HG03196 (cell line): ENCODE measurements around the gene USP35.
A peak's percentile ranks its signal among the peaks of the same experiment; 100 is the strongest.
"Not testable (repeated sequence)": the region's sequence is repeated elsewhere in the genome, so short reads cannot be mapped to it uniquely, and the experiment has no call there.

Source experiments
- ATAC-seq: cut with Tn5 transposase; IDR thresholded peaks from one replicate; pipeline ENCODE4 v1.9.1; 2021; ENCODE audit not compliant: unreplicated experiment

The USP35 gene

DNA sequence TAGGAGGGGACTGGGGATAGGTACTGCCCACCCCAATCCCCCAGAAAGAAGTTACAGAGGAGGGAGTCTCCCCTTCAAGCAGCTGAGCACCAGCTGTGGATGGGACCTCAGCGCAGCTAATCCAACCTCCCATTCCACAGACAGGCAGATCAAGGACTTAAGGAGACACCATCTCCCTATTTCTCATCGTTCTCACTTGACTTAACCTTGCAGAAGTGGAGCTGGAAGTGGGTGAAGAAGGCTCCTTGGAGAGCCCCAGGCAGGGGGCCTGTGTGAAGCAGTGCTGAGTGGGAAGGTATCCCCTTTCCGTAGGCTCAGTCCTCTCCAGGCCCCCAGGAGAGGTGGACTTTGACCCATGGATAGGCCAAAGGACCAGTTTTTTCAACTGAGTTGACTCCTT, 27.3 kb downstream of the USP35 start:
- ATAC-seq = no peak

DNA sequence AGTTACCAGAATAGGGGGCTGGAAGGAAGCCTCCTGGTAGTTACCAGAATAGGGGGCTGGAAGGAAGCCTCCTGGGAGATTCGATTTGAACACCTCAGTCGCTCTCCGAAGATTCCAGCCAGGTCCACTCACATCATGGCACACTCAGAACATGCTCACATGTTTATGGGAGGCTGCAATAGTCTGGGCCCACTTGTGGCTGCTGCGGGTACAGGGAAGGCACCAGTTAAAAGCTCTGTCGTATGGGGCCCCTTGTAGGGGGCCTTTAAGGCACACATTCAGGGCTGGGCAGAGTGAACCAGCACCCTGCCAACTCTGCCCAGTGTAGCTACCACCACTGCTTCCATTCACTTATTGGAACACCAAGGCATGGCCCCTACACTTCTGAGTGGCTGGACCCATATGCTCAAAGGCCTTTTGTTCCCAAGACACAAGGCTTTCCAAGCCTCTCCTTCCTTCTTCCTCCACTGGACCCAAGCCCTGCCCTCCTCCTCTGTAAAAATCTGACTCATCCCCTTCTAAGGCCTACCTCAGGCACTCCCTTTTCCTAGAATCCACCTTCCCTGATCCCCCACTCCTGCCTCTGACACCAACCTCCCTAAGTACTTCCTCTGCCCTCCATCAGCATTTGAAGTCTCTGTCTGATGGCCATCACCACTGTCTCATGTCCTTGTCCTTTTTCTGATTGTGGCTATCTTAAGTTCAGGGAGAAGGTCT, 28.0 kb downstream of the USP35 start:
- ATAC-seq = no peak

DNA sequence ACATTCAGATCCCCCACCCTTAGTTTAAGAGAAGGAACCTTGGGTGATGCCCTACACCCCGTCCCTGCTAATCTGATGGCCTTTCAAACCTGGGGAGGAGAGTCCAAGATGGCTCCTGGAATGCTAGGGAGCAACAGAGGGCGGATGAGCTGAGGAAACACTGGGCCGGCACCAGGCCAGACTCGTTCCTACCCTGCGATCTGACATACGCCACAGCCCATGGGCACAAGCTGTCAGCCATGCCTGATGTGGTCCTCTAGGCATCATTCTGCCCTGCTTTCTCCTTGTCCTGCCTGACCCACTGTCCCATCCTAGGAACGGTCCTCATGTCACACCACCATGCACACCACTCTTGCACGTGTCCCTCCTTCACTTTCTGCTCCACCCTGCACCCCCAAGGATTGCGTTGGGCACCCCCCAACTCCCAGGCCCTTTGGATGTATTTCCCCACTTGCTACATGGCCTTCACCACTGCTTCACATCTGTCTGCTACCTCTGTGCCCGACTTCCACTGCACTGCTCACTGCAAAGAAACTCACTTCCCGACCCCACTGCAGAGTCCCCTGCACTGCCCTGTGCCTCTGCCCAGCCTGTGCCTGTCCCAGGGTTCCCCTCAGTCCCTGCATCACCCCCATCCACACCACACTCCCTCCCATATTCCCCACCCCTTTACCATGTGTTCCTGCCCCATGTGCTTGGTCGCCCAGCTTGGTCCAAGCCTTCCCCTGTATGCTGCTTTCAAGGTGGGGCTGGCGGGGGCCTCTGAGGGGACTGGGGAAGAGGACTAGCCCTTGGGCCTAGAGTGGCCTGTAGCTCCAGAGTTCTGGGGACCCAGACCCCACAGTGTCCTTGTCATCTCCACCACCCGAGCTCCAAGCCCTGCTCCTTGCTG, 29.2 kb downstream of the USP35 start:
- no peak for ATAC-seq

DNA sequence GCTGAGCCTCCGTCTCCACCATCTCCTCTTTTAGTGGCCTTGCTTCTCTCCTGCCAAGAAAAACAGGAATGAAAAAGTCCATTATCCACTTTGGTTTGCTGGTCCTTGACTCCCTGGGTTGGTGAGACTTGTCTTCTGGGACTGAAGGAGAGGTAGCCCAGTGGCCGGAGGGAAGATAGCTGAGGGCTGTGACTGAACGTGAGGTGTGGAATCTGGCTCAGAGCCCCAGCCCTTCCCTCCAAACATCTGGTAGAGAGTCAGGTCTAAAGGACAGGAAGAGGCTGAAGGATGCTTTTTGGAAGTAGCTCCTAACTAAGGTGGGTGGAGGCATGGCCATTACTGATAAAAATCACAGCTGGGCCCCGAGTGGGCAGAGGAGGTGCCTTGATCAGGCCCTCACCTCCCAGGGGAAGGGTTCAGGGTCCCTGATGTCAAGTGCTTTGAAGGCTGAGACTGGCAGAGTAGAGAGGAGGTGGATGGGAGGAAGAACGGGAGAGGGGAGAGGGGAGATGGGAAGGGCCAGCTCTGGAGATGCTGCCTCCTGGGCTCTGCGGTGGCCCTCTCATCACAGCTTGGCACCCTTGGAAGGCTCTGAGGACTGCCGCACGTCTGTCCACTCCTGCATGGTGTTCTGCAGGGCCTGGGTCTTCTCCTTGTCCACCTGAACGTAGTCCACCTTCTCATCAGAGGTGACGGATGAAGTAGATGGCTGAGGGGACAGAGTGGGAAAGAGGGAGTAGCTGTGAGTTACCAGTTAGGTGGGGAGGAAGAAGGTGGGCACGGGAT, 30.2 kb downstream of the USP35 start:
- no peak for ATAC-seq

DNA sequence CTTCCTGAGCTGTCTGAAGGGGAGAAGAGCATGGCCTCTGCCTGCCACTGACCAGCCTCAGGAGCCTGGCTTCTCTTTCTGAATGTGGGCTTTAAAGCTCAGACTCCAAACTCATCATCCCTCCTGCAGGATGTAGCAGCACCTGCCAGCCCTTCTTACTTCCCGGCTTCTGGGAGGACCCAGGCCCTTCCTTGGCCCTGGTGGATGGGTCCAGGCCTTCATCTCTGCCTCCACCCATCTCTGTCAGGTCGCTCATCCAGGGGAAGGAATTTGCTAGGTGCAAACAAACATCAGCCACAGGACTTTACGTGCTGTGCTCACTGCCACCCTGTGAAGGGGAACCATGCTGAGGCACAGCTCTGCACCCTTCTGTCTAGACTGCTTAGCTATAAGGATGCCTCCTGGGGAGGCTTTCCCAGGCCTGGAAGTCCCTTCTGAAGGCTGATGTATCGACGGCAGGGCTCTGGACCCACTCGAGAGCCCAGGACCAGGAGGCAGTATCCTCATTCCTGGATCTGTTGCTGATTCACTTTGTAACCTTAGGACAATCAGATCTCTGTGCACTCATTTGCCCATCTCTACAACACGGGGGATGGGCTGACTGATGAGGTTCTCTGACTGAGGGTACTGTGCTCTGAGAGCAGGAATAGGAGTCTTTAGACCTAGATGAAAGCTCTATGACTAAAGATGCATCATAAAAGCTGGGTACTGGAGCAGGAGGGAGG, 30.9 kb downstream of the USP35 start:
- no peak for ATAC-seq

DNA sequence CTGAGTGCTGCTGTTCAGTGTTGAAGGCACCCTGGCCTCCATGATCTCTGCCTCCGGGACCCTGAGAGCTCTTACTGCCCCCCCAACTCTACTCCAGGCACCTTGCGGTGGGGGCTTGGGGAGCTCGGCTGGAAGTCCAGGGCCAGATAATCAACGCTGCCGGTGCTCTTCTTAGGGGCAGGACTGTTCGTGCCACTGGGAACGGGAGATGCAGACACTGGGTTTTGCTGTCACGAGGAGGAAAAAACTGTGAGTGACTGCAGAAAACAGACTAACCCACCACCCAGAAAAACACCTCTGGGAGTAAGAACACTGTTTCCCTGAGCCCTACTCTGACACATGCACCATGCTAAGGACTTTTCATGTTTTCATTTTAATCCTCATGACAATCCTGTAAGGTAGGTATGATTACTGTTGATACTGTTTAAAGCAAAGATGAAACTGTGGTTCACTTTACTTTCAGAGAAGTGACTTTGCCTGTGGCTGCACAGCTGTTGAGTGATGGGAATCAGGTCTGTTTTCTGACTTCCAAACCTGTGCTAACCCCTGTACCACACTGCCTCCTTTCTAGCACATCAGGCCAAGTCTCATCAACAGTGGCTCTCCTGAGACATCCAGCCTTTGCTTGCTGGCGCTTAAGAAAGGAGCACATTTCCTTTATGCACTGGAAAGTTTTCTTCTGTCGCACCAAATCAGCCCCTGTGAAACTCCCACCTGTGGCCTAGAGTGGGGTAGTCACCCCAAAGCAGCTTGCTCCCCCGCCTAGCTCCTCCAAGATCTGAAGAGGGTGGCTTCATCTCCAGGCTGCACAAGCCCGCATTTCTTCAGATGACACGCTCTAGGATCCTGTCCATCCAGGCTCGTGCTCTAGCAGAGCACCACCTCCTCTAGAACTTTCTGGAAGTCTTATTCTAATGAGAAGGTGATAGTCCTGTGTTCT, 31.8 kb downstream of the USP35 start:
- ATAC-seq = no peak

DNA sequence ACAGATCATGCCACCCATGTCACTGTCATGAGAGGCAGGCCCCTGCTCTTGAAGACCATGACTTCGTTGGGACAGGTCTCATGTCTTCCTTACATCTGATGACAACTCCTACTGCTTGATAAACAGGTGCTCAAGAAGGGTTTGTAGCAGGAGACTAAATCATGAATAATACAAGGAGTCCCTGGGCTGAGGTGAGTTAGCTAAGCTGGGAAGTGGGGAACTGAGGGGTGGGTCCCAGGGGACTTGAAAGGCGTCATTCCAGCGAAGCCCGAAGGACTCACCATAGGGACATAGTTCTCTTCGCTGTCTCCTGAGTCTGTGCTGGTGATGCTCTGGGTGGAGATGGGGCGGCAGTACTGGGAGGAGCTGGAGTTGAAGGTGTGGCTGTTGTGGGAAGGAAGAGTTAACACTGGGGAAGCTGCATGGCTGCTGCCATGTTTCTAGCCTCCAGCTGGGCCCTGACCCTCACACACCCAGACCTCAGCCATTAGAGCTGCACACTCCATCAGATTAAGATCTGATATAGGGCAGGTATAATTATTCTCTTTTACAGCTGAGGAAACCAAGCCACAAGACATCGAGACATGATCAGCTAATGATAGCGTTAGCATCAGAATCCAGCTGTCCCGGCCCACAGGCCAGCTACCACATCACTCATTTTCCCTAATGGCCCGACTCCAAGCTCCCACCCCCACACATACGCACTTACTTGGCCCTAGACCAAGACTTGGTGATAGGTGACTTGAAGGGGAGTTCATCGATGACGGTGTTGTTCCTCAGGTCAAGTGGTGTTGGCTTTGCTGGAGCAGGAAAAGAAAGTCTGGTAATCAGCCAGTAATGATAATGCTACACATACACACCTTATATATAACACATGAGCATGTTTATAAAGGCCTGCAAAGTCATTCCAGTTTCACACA, 32.9 kb downstream of the USP35 start:
- no peak for ATAC-seq

DNA sequence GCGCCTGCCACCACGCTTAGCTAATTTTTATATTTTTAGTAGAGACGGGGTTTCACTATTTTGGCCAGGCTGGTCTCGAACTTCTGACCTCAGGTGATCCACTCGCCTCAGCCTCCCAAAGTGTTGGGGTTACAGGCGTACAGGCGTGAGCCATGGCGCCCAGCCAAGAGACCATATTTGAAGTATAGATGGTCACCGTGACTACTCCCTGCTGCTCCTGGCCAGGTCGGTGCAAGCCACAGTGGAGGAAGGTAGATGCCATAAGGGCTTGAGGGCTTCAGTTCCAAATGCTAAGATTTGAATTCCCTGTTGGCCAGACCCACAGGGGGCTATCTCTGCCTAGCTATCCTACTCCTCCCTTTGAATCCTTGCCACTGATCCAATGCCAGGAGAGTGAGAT, 34.0 kb downstream of the USP35 start:
- ATAC-seq = not testable (repeated sequence)

DNA sequence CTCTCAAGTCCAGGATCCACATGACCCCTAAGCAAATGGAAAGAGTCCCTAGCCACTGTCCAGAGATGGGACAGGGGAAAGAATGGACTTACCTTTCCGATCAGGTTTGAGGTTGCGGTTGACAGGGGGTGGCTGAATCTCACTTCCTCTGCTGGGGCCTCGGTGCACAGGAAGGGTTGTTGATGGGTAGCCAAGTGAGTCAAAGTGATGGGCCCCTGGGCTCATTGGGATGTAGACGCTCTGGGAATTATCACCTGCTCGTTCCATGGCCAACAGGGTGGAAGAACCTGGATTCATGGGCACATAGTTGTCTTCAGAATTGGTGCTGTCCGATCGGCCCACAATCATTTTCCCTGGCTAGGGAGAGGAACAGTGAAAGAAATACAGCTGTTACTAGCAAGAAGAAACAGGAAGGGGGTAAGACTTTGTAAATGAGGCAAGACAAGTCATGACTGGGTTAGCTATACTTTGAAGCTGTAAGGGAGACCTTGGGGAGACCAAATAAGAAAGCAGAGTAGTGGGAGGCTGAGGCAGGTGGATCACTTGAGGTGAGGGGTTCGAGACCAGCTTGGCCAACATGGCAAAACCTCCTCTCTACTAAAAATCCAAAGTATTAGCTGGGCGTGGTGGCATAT, 34.7 kb downstream of the USP35 start:
- ATAC-seq = peak; percentile 63

DNA sequence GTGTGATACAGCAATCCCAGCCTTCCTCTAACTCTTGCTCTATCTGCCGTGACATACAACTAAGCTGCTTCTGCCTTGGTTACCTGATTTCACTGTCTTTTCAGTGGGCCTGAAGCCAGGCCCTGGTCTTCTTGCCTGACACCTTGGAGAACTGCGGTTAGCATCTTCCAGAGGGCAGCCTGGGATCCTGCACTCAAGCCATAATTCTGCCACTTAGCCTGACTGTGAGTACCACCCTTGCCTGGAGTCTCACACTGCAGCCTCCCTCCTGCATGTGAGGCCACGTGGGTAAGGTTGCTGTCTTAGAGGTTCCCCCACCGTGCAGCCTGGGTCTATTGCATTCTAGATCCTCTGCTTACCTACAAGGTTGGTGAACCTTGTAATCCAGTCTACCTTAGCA, 35.8 kb downstream of the USP35 start:
- ATAC-seq = no peak

DNA sequence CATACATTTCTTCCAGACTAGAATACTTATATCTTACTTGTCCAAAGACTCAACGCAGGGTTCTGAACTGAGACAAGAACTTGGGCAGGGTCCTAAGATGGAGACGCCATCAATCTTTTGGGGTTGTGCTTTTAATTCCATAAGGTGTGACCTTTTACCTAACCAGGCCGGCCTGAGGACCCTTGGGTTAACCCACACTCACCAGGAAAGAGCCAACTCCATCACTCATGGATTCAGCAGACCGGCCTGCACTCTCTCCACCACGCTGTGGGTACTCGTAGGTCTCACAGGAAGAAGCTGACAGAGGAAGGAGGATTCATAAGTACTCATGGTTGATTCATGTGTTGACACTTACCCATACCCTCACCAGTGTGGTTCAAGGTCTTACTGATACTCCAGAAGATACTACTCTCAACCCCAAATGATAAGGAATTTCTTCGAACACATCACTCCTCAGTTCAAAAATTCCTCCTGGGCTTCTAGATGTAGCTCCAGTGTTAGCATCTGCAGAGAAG, 36.2 kb downstream of the USP35 start:
- ATAC-seq = no peak

DNA sequence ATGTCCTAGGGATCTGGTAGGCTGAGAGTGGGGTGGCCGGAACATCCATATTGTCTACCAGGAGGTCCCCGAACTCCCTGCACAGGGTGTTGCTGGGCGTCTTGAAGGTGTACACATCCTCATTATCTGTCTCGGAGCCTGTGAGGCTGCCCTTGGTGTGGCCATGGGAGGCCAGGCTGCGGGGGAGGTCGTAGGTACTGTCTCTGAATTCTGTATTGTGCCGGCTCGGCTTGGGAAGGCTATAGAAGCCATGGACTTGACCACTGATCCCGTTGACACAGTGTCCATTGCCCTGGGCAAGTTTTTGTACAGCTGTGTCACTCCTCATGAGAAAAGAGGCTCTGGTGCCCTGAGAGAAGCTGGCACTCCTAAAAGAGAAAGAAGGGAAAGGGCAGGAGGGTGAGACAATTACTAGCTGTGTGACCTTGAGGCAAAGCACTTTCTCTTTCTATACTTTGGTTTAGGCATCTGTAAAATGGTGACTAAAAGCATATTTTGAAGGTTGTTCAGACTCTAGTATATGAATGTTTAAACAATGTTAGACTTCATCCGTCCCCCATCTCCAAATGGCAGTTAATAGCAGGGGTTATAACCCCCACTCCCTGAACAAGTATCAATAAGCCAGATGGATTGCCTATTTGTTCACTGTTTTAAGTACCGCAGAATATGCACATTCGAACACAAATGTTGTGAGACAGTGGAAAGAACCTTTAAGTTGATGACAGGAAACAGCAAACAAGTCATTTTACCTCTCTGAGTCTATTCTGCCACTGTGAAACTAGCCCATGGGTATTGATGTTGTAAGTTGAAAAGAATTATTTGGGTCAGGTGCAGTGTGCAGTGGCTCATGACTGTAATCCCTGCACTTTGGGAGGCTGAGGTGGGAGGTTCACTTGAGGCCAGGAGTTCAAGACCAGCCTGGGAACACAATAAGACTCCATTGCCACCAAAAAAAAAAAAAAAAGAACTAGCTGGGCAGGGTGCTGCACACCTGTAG, 38.3 kb downstream of the USP35 start:
- ATAC-seq = no peak

DNA sequence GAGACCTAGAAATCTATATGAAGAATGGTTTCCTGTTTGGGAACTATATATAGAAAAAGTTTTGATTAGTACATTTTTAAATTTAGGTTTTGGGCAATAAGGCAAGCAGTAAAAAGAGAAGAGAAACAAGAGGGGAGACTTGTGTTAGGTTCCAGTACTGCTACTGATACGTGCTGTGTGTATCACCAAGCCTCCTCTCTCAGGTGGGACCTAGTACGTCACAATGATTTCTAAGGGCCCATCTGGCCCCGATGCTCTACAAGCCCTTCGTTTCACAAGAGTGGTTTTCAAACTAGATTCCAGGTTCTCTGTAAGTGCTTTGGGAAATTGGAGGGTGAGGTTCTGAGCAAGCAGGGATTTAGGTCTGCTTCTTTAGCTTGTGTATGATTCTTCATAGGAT, 39.2 kb downstream of the USP35 start:
- ATAC-seq = no peak

DNA sequence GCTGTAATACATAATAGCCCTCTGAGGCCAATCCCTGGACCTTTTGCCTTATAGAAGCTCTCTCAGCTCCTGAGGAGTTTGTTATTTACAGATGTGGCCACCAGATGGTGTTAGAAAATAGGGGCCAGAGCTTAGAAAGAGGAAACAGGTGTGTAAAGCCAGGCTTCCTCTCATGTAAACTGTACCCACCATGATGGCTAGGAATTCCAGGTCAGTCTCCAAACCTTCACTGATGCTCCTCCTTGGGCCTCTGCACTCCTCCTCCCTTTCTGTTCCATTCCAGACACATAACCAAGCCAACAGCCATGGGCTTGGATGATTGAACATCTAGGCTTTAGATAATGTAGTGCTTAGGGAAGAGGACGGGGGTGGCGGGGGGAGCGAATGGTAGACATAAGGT, 39.7 kb downstream of the USP35 start:
- ATAC-seq = peak; percentile 55

DNA sequence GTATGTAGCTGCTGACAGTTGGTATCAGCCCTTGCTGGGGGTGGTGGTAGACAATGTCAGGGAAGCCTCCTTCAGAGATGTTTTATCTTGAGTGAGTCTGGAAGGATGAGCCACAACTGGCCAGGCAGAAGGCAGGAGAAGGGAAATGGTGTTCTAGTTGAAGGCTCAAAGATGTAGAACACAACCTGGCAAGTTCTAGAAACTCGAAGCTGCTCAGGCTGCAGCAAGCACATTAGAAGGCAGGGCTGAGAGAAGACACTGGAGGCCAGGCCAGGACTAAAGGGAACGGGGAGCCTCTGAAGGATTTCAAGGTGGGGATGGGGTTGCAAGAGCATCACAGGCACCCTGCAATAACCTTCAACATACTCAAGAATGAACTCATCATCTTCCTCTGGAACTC, 40.4 kb downstream of the USP35 start:
- ATAC-seq = no peak

DNA sequence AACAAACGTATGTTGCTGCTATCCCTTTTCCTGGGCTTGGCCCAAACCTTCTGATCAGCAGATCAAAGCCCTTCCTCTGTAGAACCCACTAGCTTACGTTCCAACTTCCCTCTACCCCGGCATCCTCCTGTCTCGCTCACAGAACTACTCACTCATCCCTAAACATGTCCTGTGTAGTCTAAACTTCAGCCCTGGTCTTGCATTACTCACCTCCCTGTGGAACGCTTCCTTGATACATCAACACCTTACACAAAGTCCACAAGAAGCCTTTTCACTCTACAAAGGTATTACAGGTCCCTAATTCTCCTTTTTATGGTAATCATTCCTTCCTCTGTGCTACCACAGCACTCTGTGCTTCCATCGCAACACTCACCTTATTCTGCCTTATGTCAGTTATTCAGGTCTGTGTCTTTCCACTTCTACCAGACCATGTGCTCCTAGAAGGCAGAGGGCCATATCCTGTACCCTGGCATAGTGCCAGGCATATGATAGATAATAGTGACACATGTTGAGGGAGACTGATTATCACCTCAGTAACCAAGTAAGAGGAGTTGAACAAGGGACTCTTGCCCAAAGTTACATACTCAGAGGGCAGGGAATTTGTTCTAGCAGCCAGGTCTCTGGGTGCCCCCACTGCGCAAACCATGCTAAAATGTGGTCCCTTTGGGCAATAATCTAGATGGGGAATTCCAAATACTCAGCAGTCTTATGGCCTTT, 41.6 kb downstream of the USP35 start:
- no peak for ATAC-seq
